Karpas-422 (cell line): Measurements from ENCODE around the gene SPC25. TPM values are rescaled to one million over a fixed set of nuclear protein-coding genes. Genes with fewer than 3 reads are reported as not detected.

Experiments
- DNase-seq: peaks from one replicate; pipeline ENCODE4 v3.0.0-alpha.2; 2015
- H2AFZ ChIP-seq: fragments of 200-600 bp; sonication (generic); 2 replicates; pipeline ENCODE4 v1.6.1; 2014; ENCODE audit warnings: antibody characterized with exemption, low read length, mixed read lengths
- H3K27ac ChIP-seq: fragments of 200-600 bp; sonication (generic); 2 replicates; pipeline ENCODE4 v1.5.1; 2014; ENCODE audit warnings: mild to moderate bottlenecking, low read length, moderate library complexity
- H3K27me3 ChIP-seq: fragments of 200-600 bp; sonication (generic); 2 replicates; pipeline ENCODE4 v1.6.1; 2014; ENCODE audit warnings: low read length, mixed read lengths
- H3K36me3 ChIP-seq: fragments of 200-600 bp; sonication (generic); 2 replicates; pipeline ENCODE4 v1.6.1; 2014; ENCODE audit warnings: low read length, mixed read lengths; ENCODE audit not compliant: insufficient read depth
- H3K4me1 ChIP-seq: fragments of 200-600 bp; sonication (generic); 2 replicates; pipeline ENCODE4 v1.6.1; 2014; ENCODE audit warnings: mild to moderate bottlenecking, low read length, mixed read lengths
- H3K4me2 ChIP-seq: fragments of 200-600 bp; sonication (generic); 2 replicates; pipeline ENCODE4 v1.6.1; 2014; ENCODE audit warnings: low read length, low read depth, mild to moderate bottlenecking; ENCODE audit not compliant: poor library complexity, severe bottlenecking
- H3K4me3 ChIP-seq: fragments of 200-600 bp; sonication (generic); 2 replicates; pipeline ENCODE4 v1.5.1; 2014; ENCODE audit warnings: mild to moderate bottlenecking, antibody characterized with exemption, low read length, mixed read lengths
- H3K79me2 ChIP-seq: fragments of 200-600 bp; sonication (generic); 2 replicates; pipeline ENCODE4 v1.6.1; 2014; ENCODE audit warnings: mild to moderate bottlenecking, low read length, mixed read lengths
- H3K9ac ChIP-seq: fragments of 200-600 bp; sonication (generic); 2 replicates; pipeline ENCODE4 v1.6.0; 2014; ENCODE audit warnings: low read length
- H3K9me2 ChIP-seq: fragments of 200-600 bp; sonication (generic), shearing (Covaris generic); replicated peaks from 2 replicates; pipeline ENCODE4 v1.6.0; 2014; ENCODE audit warnings: mild to moderate bottlenecking, low read length, moderate library complexity; ENCODE audit not compliant: insufficient read depth
- H3K9me3 ChIP-seq: fragments of 300-700, 200-600 bp; sonication (generic); 2 replicates; pipeline ENCODE4 v1.6.1; 2014; ENCODE audit warnings: low read length, mixed read lengths
- H4K20me1 ChIP-seq: fragments of 200-600 bp; sonication (generic); 2 replicates; pipeline ENCODE4 v1.6.1; 2014; ENCODE audit warnings: mild to moderate bottlenecking, antibody characterized with exemption, low read length, low read depth; ENCODE audit not compliant: insufficient read depth
- total RNA-seq: library from RNA; depleted of rRNA; stranded (reverse); fragments of >200 nt; shearing (Covaris generic); gene quantifications from 2 replicates; pipeline ENCODE4 v1.2.3, GENCODE V29; 2014; ENCODE audit warnings: low replicate concordance; rRNA removed

The SPC25 gene
- total RNA-seq, 1 experiment from 2014 or later: 17.5 TPM

- H3K4me3 ChIP-seq: no peak overlapping the region
- H3K4me2 ChIP-seq: no peak overlapping the region
- H2AFZ ChIP-seq: no peak overlapping the region
- H3K9me2 ChIP-seq: no peaks in the 10 kb centered on the region
- H3K79me2 ChIP-seq: no peaks in the 10 kb centered on the region
- H3K27ac ChIP-seq: no peak overlapping the region
- H3K9ac ChIP-seq: no peak overlapping the region
- DNase-seq: no peak
- no peaks in the 10 kb centered on the region for H3K27me3 ChIP-seq
- no peaks in the 10 kb centered on the region for H4K20me1 ChIP-seq
- no peaks in the 10 kb centered on the region for H3K36me3 ChIP-seq
- no peaks in the 10 kb centered on the region for H3K9me3 ChIP-seq
- H3K4me1 ChIP-seq: no peaks in the 10 kb centered on the region
Observed at GRCh38 chr2:168821992-168822391, 68.2 kb downstream of the SPC25 start.

- H3K4me1 ChIP-seq: no peaks in the 10 kb centered on the region
- no peaks in the 10 kb centered on the region for H3K27me3 ChIP-seq
- H3K79me2 ChIP-seq: no peaks in the 10 kb centered on the region
- H3K9ac ChIP-seq: no peak overlapping the region
- no peaks in the 10 kb centered on the region for H3K9me2 ChIP-seq
- H3K36me3 ChIP-seq: no peaks in the 10 kb centered on the region
- no peaks in the 10 kb centered on the region for H4K20me1 ChIP-seq
- H2AFZ ChIP-seq: no peak overlapping the region
- no peak for DNase-seq
- H3K9me3 ChIP-seq: no peaks in the 10 kb centered on the region
- H3K4me3 ChIP-seq: no peak overlapping the region
- no peak overlapping the region for H3K4me2 ChIP-seq
- H3K27ac ChIP-seq: no peak overlapping the region
Observed at GRCh38 chr2:168821577-168821976, 68.7 kb downstream of the SPC25 start.

Other genes with a start within 250 kb of the SPC25 start
- not detected in 2 replicates for gene NOSTRIN, start 87.8 kb downstream of the SPC25 start, total RNA-seq
- gene G6PC2, start 10.9 kb upstream of the SPC25 start, total RNA-seq: not detected in 2 replicates
- gene ABCB11, start 140.9 kb upstream of the SPC25 start, total RNA-seq: 0.07 TPM in 1 of 2 replicates, not detected in the other
- 0.40 and 2.1 TPM in 2 replicates for gene DHRS9, start 179.1 kb upstream of the SPC25 start, total RNA-seq